A549 treated with Hydrocortisone at 1 μM for 4 hours (cell line): ENCODE results near the gene PAF1. TPM values are rescaled to one million over a fixed set of nuclear protein-coding genes. Genes with fewer than 3 reads are reported as not detected.

Experiments used
- total RNA-seq: library from RNA; stranded (reverse); fragments of 200-300 nt; extraction: Qiagen RNA extraction; gene quantifications from 5 replicates; pipeline ENCODE4 v1.2.3, GENCODE V29; 2022

The PAF1 gene
- total RNA-seq = 71.5 to 77.5 TPM (median 74.2 TPM) in 5 replicates

GRCh38 chr19:39390751-39391437 is at the start of gene PAF1, which contains the start of gene MED29:
Gene PAF1 (minus strand): TSS chr19:39391106. CDS start chr19:39390864, 242 bp downstream.
Gene MED29 (plus strand): TSS chr19:39391378. CDS start chr19:39391423, 45 bp downstream.

GRCh38 chr19:39435499-39436349 is 44.8 kb upstream of the PAF1 start, which contains the start of gene RPS16:
Gene RPS16 (minus strand): TSS chr19:39435949. CDS start chr19:39435895, 54 bp downstream.

GRCh38 chr19:39412100-39412866 is 21.4 kb upstream of the PAF1 start, which contains the start of gene PLEKHG2:
Gene PLEKHG2 (plus strand): TSS chr19:39412669. CDS start chr19:39414087, 1,418 bp downstream.

GRCh38 chr19:39406656-39407409 is 15.9 kb upstream of the PAF1 start, which contains the start of gene ZFP36:
Gene ZFP36 (plus strand): TSS chr19:39406847. CDS start chr19:39406905, 58 bp downstream.

GRCh38 chr19:39341719-39342604 is 48.9 kb downstream of the PAF1 start, which contains the start of gene SAMD4B:
Gene SAMD4B (plus strand): TSS chr19:39342421. CDS start chr19:39356894, 14,473 bp downstream.

Other genes with a start within 250 kb of the PAF1 start
- gene NCCRP1, start 194.1 kb downstream of the PAF1 start, total RNA-seq = 1.3 to 1.9 TPM (median 1.5 TPM) in 5 replicates
- gene SYCN, start 186.8 kb downstream of the PAF1 start, total RNA-seq = not detected in 5 replicates
- not detected in 5 replicates for gene IFNL3, start 146.1 kb downstream of the PAF1 start, total RNA-seq
- not detected in 5 replicates for gene IFNL4, start 142.2 kb downstream of the PAF1 start, total RNA-seq
- gene IFNL2, start 122.7 kb downstream of the PAF1 start, total RNA-seq = not detected in 5 replicates
- gene IFNL1, start 94.7 kb downstream of the PAF1 start, total RNA-seq = 0.10 to 0.33 TPM (median 0.13 TPM) in 4 of 5 replicates, not detected in the other
- 7.5 to 10.4 TPM (median 8.6 TPM) in 5 replicates for gene LRFN1, start 70.2 kb downstream of the PAF1 start, total RNA-seq
- 0.22 to 1.0 TPM (median 0.43 TPM) in 5 replicates for gene GMFG, start 55.1 kb downstream of the PAF1 start, total RNA-seq
- gene SAMD4B, start 48.7 kb downstream of the PAF1 start, total RNA-seq = 142 to 170 TPM (median 168 TPM) in 5 replicates
- gene MED29, start 272 bp upstream of the PAF1 start, total RNA-seq = 70.9 to 84.3 TPM (median 75.6 TPM) in 5 replicates
- 156 to 252 TPM (median 234 TPM) in 5 replicates for gene ZFP36, start 15.7 kb upstream of the PAF1 start, total RNA-seq
- gene PLEKHG2, start 21.6 kb upstream of the PAF1 start, total RNA-seq = 70.4 to 114 TPM (median 105 TPM) in 5 replicates
- gene RPS16, start 44.8 kb upstream of the PAF1 start, total RNA-seq = 5,962 to 7,653 TPM (median 7,420 TPM) in 5 replicates
- 175 to 199 TPM (median 183 TPM) in 5 replicates for gene SUPT5H, start 54.5 kb upstream of the PAF1 start, total RNA-seq
- gene TIMM50, start 89.7 kb upstream of the PAF1 start, total RNA-seq = 170 to 223 TPM (median 212 TPM) in 5 replicates
- gene DLL3, start 107.8 kb upstream of the PAF1 start, total RNA-seq = 5.9 to 11.4 TPM (median 10.6 TPM) in 5 replicates
- not detected in 5 replicates for gene SELENOV, start 124.0 kb upstream of the PAF1 start, total RNA-seq
- gene EID2B, start 141.7 kb upstream of the PAF1 start, total RNA-seq = 7.3 to 10.1 TPM (median 8.1 TPM) in 5 replicates
- 33.6 to 44.2 TPM (median 43.1 TPM) in 5 replicates for gene EID2, start 149.1 kb upstream of the PAF1 start, total RNA-seq
- gene LGALS13, start 211.4 kb upstream of the PAF1 start, total RNA-seq = not detected in 5 replicates